ENCODE measurements around the gene RPS14. TPM values are rescaled to one million over a fixed set of nuclear protein-coding genes. Genes with fewer than 3 reads are reported as not detected.

Gene RPS14
- total RNA-seq, 1 donor from 2014 or later: 3,652 TPM

DNA sequence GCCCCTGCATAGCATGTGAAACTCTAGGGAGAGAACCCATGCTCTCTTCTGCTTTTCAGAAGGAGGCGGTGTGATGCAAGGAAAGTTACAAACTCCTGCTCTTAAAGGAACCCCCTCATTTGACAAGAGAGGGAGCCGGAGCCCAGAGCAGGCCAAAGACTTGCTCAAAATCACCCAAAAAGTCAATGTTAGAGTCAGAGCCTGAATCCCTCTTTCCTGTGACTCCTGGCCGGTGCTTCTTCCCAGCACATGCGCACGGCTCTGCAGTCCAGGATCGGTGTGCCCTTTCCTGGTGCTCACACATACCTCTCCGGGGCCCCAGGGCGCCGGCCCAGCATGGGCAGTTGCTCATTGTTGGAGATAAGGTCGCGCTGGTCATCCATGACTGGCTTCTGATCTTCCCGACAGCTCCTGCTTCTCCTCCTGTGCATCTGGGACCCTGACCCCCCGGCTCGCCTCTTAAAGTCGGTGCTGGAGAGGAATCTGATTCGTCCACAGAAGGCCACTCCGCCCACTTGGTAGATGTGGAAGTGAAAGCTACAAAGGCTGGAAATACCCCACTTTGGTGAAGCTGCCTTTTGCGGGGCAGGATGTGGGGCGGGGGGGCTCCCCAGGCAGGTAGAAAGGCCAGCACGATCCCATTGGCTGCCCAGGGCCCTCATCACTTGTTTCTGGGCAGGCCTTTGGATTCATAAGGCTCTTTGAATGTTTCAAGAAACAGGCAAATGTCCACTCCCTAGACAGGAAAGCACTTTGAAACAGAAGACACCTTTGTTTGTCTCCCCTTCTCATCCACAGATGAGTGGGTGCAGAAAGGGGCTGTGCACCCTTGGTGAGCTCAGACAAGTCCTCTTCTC is 37.0 kb downstream of the RPS14 start, which contains the start of gene CD74:
Gene CD74, minus strand, starts transcription at position 592 of the 857 bp plus-strand sequence. Its CDS starts 161 bp downstream, at position 431.
- DNase-seq: peak; percentile 64

DNA sequence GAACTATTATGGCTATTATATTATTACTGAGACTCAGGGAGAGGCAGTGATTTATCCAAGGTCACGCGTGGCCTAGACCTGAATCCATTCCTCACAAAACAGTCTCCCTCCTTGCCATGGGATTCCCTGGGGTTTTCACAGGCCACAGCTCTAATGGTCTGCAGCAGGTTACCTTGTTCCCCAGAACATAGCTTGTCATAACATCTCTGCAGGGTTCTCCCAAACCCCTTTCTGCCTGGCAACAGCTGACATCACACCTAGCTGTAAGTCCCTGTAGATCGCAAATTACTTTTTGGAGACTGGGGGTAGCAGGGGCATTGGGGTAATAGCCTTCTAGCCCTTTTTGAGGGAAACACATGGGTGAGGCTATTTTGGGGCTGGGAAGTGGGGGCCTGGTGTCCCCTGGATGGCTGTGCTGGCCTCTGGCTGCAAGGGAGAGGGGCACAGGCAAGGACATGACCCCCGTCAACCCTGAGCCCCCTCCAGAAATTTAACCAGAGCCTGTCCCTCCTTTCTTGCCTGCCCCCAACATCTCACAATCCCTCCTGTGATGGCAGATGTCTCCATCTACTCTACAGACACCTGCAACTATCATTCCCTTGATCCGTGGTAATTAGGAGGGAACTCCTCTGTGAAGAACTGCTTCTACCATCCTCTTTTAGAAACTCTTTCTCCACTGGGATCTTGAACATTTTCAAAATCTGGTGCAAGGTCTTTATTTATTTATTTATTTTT is 38.1 kb downstream of the RPS14 start:
- peak; percentile 41 for DNase-seq

DNA sequence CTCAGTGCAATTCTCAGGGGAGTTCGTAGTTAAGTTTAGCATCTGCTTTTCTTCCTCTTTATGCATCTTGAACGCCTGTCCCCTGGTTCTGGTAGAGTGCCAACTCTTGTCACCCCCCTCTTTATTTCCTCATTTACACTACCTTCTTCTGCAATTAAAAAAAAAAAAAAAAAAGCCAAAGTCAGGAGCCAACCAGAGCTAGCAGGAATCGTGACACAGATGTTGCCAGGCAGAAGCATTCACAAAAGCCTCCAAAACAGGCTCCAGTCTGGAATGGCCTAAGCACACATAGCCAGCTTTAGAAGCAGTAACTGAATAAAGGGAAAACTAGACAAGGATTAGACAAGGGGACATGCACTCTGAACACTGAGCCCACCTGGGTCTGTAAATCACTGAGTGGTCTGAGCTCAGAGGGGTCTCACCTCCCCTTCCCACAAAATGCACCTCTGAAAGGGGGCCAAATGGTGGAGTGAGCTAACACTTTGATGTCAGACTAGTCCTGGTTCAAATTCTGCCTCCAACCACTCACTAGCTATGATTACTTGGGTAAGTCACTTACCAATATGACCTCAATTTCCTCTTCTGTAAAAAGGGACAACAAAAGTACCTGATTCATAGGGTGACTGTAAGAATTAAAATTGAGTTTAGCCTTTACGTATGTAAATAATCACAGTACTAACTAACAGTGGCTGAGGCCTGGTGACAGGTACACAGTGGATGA is 38.9 kb downstream of the RPS14 start:
- peak; percentile 84 for DNase-seq

DNA sequence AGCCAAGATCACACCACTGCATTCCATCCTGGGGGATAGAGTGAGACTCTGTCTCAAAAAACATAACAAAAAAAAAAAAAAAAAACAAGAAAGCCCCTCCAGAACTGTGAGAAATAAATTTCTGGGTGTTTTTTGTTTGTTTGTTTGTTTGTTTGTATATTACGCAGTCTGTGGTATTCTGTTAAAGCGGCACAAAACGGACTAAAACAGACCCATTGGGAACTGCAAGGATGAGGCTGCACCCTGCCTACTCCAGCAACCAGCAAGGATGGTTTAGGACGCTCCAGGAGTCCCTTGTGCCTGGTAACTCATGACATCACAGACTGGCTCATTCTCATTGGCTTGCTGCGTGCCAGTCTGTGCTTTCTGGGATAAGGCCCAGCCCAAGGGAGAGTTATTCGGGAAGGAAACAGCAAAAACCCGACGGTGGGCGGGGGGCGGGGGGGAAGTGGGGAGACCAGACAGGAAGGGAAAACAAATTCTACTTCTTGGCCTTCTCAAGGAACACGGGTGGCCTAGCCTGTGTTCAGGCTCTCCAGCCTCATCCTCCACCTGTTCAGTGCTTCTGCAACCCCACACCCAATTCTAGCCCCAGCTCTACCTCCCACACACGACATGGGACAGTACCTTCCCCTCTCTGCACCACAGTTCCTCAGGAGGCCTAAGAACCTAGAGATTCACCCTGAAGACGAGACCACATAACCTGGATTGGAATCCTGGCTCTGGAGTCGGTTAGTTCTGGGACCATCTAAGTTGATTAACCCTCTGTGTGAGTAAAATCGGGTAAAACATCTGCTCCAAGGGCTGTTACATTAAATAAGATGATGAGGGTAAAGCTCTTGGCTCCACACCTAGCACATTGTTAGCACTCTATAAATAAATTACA is 39.7 kb downstream of the RPS14 start:
- DNase-seq: peak; percentile 92

DNA sequence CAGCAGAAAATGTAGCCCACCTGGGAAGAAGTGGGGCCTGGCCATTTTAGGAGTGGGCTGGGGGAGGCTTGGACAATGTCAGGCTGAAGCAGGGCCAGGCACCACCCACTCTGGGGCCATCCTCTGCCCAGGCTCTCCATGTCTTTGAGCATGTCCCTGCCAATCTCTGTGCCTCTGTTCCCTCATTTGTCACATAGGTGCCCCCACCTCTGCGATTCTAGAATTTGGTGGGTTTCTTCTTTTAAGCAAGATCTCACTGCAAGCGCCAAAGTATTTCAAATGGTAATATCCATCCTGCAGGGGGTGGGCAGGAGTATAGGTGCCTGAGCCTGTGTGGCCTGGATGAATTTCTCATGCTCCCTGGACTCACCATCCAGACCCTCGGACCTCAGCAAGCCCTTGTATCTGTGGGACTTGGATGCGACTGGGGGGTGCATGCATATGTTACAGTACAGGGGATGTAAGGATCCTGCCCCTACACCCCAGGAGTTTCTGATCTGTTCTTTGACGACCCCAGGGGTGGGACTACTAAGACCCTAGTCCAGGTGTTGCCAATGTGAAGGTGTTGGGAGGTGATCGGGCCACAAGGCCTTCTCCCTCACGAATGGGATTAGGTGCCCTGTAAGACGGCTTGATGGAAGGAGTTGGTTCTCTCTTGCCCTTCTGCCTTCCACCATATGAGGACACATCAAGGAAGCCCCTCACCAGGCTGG is 41.2 kb downstream of the RPS14 start:
- no peak for DNase-seq

DNA sequence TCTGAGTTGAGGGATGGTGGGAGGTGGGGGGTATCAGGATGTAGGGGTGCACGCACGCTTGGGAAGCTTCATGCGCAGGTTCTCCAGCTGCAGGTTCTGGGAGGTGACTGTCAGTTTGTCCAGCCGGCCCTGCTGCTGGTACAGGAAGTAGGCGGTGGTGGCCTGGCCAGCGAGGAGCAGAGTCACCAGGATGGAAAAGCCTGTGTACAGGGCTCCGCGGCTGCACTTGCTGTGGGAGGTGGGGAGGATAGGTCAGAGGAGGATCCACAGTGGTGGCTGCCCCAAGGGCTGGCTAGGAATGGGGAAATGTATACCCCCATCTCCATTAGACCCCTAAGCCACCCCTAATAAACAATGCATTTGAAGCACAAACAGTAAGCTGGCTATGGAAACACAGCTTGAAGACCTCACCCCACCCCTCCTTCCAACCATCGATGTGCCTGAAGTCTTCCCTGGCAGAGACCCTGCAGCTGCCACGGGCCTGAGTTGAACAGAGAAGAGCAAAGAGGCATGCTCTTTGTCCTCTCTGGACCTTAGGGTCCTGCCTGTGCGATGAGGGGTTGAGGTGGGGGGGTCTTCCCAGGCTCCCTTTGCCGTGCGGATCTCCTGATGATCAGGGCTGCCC is 42.3 kb downstream of the RPS14 start:
- DNase-seq: no peak

DNA sequence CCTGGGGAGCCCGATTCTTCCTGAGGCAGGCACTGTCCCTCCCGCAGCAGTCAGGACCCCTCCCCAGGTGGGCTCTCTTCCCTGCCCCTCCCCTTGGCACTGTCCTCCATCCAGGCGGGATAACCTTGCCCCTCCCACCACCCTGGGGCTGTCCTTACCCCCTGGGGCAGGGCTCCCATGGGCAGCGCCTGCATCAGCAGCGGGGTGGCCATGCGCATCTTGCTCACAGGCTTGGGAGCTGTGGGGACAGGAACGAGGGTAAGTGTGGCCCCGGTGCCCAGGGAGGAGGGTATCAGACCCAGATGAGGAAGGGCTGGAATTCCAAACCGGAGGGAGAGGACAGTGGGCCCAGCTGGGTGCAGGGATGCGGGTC is 42.8 kb downstream of the RPS14 start:
- no peak for DNase-seq

DNA sequence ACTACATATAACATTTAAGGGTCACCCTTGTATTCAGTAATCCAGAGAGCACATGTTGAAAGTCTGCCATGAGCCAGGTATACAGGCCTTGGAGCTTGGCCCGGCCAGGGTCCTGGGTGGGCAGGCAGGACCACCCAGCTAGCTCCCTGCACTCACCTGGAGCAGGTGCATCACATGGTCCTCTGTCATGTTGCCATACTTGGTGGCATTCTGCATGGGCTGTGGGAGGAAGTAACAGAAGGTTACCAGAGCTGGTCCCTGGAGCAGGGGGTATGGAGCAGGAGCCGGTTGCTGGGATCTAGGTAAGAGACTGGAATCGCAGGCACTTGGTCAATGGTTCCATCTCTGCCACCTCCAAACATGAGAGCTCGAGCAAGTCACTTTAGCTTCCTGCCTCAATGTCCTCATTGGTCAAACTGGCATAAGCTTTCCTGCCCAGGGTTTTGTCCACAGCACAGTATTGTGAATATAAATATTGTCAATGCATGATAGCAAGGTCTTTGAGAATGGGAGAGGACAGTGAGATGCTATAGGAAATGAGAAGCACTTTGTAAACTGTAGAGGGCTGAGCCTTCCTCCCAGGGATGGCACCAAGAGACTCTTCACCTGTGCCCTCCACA is 43.3 kb downstream of the RPS14 start:
- no peak for DNase-seq

DNA sequence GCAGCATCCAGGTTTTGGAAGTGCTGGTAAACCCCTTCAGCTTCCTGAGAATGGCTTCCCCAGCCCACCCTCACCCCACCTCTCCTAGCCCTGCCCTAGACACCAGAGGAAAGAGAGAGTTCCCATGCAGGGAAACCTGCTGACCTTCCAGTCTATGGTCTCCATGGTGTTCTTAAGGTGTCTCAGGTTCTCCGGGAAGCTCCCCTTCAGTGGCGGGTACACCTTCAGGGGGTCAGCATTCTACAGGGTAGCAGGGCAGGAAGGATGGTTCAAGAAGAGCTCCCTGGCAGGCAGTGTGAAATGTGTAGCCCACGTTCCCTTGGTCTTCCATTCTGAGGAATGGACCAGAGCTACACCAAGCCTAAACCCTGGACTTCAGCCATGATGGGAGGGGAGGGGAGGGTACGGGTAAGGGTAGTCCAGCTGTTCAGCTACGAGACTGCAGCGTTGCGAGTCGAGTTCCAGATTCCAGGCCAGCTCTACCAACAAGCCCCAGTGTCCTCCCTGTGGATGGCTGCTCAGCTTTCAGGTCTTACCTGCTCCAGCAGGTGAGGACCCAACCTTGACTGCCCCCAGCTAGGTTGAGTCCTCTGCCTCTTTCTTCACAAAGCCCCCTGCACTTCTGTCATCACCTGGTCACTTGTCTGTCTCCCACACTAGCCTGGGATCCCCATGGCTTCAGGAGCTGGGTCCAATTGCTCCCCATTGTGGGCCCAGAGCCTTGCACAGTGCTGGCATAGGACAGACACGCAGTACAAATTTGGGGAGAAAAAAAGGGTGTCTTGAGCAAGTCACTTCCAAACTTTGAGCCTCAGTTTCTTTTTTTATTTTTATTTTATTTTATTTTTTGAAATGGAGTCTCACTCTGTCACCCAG is 44.4 kb downstream of the RPS14 start:
- no peak for DNase-seq

DNA sequence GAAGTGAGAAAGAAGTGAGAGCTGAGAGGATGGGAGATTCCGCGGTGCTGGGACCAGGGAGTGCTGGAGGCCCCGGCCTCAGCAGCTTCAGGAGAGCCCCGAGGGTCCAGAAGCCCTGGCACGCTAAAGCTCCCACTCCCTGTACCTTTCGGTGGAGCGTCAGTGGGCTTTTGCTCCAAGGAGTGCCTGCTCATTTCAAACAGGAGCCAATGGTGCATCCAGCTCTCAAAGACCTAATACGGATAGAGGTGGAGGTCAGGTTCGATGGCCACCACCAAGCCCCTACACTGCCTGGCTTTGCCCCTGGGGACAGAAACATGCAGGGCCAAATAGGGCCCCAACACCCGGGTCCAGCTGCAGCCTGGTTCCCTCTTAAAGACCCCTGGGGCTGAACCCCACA is 45.0 kb downstream of the RPS14 start:
- no peak for DNase-seq

DNA sequence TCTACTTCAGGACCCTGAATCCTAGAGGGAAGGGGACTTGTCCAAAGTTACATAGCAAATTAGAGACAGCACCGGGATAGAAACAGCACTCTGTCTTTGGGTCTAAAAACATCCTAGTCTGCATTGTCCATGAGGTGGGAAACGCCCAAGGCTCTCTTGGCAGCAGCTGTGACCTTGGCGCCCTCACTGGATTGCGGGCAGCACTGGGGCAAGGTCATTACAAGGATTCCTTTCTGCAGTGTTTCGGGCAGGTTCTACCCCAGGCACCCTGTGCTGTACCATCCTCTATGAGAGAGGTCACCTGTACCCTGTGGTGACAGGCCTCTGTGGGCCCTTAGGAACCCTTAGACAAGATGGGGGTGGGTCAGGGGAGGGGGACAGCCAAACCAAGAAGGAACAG is 45.4 kb downstream of the RPS14 start:
- DNase-seq: no peak

DNA sequence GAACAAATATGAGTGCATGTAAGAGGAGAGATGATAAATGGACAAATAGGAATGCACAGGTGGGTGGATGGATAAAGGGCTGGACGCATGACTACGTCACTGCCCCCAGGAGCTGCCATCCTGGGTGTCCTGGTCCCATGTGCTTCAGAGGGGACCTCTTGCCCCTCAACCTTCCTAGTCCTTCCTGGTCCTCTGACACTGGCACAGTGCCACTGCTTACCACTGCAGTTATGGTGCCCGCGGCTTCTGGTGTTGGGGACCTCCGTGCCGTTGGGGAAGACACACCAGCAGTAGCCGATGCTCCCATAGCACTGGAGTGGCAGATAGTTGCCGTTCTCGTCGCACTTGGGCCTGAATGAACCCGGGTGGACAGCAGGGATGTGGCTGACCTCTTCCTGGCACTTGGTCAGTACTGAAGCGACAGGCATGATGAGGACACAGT is 46.6 kb downstream of the RPS14 start:
- no peak for DNase-seq

DNA sequence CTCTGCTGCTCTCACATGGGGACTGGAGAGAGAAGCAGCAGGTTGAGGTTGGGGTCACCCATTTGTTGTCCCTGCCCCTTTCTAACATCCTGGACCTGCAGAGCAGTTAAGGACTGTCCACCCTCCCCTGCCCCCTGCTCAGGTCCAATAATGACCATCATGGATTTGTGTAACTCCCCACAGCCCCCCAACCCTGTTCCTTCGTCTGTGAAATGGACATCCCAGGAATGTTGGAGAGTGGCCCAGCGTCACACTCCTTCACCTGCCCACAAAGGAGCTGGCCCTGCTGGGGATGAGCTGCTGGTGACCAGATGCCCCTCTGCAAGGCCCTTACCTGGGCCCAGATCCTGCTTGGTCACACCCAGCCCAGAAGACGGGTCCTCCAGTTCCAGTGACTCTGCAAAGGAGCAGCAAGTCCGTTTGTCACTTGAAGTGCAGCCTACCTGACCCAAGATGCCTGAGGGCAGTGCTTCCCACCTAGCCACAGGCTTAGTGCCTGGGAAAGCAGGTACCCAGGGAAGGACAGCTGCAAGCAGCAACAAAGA is 47.2 kb downstream of the RPS14 start:
- DNase-seq: no peak

DNA sequence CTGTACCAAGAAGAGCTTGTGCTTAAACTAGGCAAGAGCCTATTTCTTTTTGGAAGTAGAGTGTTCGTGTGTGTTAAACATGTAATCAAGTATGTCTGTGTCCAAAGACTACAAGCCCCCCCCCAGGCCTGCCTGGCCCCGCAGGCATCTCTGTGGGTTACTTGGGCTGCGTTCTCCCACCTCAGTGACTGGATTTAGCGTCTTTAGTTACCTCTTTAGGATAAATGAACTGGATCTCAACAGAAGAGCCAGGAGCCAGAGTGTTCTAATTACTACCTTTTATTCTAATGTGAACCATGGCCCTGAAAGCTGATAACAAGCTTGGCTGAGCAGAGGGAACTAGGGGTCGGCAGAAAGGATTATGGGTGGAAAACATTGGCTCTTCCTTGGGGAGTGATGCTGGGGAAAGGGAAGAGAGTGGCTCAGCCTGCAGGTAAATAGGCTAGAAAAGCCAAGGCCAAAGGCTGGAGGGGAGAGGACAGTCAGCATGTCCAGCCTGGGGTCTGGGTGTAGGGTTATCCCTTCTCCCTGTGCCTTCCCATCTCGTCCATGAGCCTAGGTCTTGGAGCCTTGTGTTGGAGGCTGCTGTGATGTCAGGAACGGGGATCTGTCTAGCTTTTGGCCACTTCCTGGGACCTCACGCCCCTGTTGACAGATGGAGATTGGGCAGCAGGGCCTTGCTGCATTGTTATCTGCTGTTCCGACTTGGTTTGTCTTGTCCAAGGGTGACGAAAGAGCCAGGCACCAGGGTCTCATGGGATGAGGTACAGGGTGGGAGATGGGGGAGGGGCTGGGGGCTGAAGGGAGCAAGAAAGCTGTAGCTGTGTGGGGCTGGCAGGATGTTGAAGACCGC is 47.9 kb downstream of the RPS14 start:
- DNase-seq: no peak

DNA sequence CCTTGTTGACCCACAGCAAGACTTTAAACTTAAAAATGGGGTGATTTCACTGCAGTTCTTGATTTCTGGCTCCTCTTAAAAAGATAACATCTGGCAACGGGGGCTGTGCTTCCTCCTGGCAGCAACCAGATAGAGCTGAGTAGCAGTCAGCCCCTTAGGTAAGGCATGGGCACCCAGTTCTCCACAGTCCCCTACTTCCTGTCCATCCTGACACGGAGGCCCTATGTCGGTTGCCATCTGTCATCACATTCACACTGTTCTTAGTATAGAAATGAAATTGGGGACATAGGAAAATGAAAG is 48.5 kb downstream of the RPS14 start:
- DNase-seq: no peak

DNA sequence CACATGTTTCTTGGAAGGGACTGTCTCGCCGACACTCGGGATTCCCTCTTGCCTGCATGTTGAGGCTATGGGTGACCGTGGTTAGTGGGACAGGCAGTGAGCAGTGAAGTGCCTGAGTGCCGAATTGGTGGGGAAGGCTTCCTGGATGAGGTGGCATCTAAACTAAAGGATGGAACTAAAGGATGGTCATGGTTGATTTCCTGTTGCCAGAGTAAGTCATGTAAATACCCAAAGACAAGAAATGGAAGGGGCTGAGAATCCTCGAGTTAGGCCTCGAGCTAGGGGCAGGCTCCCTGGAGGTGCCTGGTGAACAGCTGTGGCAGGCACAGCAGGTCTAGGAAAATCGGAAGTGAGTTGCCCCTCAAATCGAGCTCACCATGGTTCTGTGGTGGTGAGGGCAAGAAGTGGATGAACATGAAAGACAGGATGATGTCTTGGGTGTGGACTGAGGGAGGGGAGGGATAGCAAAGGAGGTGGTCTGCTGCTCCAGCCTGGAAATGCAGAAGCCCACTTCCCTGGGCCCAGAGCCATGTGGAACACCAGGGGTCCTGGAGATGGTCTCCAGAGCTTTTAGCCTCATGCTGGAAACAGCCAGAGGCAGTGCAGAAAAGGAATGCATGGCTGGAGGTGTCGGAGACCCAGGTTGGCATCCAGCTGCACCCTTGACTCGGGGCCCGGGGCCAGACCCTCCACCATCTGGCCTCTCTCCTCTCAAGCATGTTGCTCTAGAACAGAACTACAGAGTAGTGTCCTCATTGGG is 49.0 kb downstream of the RPS14 start:
- DNase-seq: no peak

DNA sequence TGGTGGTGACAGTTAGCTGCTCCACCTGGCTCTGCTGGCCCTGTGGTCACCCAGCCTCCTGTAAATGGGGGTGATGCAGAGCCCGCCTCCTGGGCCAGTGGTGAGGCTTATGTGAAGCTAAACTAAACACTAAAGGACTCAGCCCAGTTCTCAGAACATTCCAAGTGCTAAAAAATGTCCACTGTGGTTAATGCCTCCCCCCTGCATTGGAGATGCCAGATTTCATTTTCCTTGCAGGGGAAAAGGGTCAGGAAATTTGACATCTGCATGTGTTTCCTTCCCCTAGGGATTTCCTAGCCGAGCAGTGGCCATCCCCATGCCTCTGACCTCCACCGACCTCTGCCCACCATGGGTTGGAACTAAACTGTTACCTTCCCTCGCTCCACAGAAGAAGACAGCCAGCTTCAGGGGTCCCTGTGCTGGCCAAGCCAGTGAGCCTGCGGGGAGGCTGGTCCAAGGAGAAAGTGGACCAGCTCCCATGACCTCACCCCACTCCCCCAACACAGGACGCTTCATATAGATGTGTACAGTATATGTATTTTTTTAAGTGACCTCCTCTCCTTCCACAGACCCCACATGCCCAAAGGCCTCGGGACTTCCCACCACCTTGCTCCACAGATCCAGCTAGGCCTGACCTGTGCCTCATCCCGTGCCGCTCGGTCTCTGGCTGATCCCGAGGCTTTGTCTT is 49.9 kb downstream of the RPS14 start:
- DNase-seq: no peak

Data from dermis blood vessel endothelial cell (primary cell).